Colonic mucosa (tissue), 4 donors: ENCODE results near the gene ACTR3C. TPM values are rescaled to one million over a fixed set of nuclear protein-coding genes. Genes with fewer than 3 reads are reported as not detected.

Source experiments
- DNase-seq: peaks from one replicate; pipeline ENCODE4 v3.0.0-alpha.2; 2020
- H3K27ac ChIP-seq: fragments of 200-600 bp; one replicate; pipeline ENCODE4 v1.8.0; 2021
- H3K27me3 ChIP-seq: fragments of 200-600 bp; one replicate; pipeline ENCODE4 v1.8.0; 2021
- H3K36me3 ChIP-seq: fragments of 200-600 bp; one replicate; pipeline ENCODE4 v1.8.0; 2021
- H3K4me1 ChIP-seq: fragments of 200-600 bp; one replicate; pipeline ENCODE4 v1.8.0; 2021; ENCODE audit warnings: mild to moderate bottlenecking
- H3K4me3 ChIP-seq: fragments of 200-600 bp; one replicate; pipeline ENCODE4 v1.8.0; 2021
- H3K9ac ChIP-seq, 2 donors: one replicate each; pipeline ENCODE4 v1.7.0; 2013; ENCODE audit warnings: control low read depth in 2 of 2, low read depth in 2 of 2, low read length in 2 of 2
- H3K9me3 ChIP-seq: fragments of 200-600 bp; one replicate; pipeline ENCODE4 v1.8.0; 2021
- CTCF ChIP-seq: fragments of 200-600 bp; IDR thresholded peaks from one replicate; pipeline ENCODE4 v1.8.0; 2022; ENCODE audit warnings: antibody characterized with exemption, mild to moderate bottlenecking
- intact Hi-C: fragments of 100-400 bp; cut with DNase I; formaldehyde crosslinking; loops from one replicate; pipeline ENCODE4 v1.14.1; 2022
- total RNA-seq, 2 donors: library from RNA; stranded (reverse); fragmentation: NEBNext Ultra II Directional in 1 of 2; extraction: Animal tissue kit (Norgen Biotek cat#: 25700) in 1 of 2; gene quantifications; one replicate each; pipeline ENCODE4 v1.2.1, GENCODE V29; 2021
- donor health status: healthy.
- donor health status: DM: no; HTN: no; CAD: no.
- donor health status: DM: no; HTN: no; CAD: no.

ACTR3C gene
- total RNA-seq, 2 donors from 2014 or later, result 17.6 to 29.6 TPM

- TF ChIP-seq CTCF, result no peak
- Histone ChIP-seq H3K4me1 (no peaks in the 10 kb centered on the region), H3K9me3 (no peaks in the 10 kb centered on the region), H3K9ac (no peak overlapping the region), H3K27me3 (no peaks in the 10 kb centered on the region), H3K27ac (no peak overlapping the region), H3K36me3 (no peaks in the 10 kb centered on the region), H3K4me3 (no peak overlapping the region)
- intact Hi-C loops, result no loop called here
- no peak for DNase-seq
Measured at GRCh38 chr7:150361402-150361801, 38.1 kb upstream of the ACTR3C start.

- Histone ChIP-seq H3K9ac (no peak overlapping the region), H3K27me3 (no peaks in the 10 kb centered on the region), H3K36me3 (no peaks in the 10 kb centered on the region), H3K9me3 (no peaks in the 10 kb centered on the region), H3K4me3 (no peak overlapping the region), H3K4me1 (no peaks in the 10 kb centered on the region), H3K27ac (no peak overlapping the region)
- intact Hi-C loops, result no loop called here
- DNase-seq, result no peak
- TF ChIP-seq CTCF, result no peak
Measured at GRCh38 chr7:150360363-150361058, 37.2 kb upstream of the ACTR3C start.

GRCh38 chr7:150359622-150360362 lies 36.4 kb upstream of the ACTR3C start:
- Histone ChIP-seq H3K9ac (no peak overlapping the region), H3K4me1 (no peaks in the 10 kb centered on the region), H3K27me3 (no peaks in the 10 kb centered on the region), H3K4me3 (no peak overlapping the region), H3K27ac (no peak overlapping the region), H3K9me3 (no peaks in the 10 kb centered on the region), H3K36me3 (no peaks in the 10 kb centered on the region)
- TF ChIP-seq CTCF, result no peak
- no peak for DNase-seq
- intact Hi-C loops, result no loop called here

GRCh38 chr7:150358988-150359621 lies 35.8 kb upstream of the ACTR3C start:
- no peak overlapping the region for H3K9ac ChIP-seq
- TF ChIP-seq CTCF, result no peak
- H3K27me3 ChIP-seq, result no peaks in the 10 kb centered on the region
- DNase-seq, result no peak
- no peaks in the 10 kb centered on the region for H3K9me3 ChIP-seq
- no peak overlapping the region for H3K27ac ChIP-seq
- H3K4me1 ChIP-seq, result no peaks in the 10 kb centered on the region
- no peaks in the 10 kb centered on the region for H3K36me3 ChIP-seq
- H3K4me3 ChIP-seq, result no peak overlapping the region
- intact Hi-C loops, result no loop called here

GRCh38 chr7:150358433-150358832 lies 35.1 kb upstream of the ACTR3C start:
- Histone ChIP-seq H3K4me1 (no peaks in the 10 kb centered on the region), H3K4me3 (no peak overlapping the region), H3K27me3 (no peaks in the 10 kb centered on the region), H3K9ac (no peak overlapping the region), H3K9me3 (no peaks in the 10 kb centered on the region), H3K27ac (no peak overlapping the region), H3K36me3 (no peaks in the 10 kb centered on the region)
- DNase-seq, result no peak
- no peak for TF ChIP-seq CTCF
- intact Hi-C loops, result no loop called here
